Measurements from ENCODE around the gene FANCL.
"Not testable (repeated sequence)": the region's sequence is repeated elsewhere in the genome, so short reads cannot be mapped to it uniquely, and the experiment has no call there.

The FANCL gene

GRCh38 chr2:58155160-58155778, 85.9 kb downstream of the FANCL start:
- H2AFZ ChIP-seq (ENCODE audit: low read depth, low read length), result no peak overlapping the region
- H3K4me3 ChIP-seq (ENCODE audit: low read length), result no peak overlapping the region
- H3K36me3 ChIP-seq (replicated peaks; ENCODE audit: low read depth, low read length), result peaks cover 41% of the 10 kb centered on the region
- no peaks in the 10 kb centered on the region for H4K20me1 ChIP-seq (ENCODE audit: insufficient read depth, low read length)
- H3K27ac ChIP-seq (ENCODE audit: low read length), result no peak overlapping the region
- no peaks in the 10 kb centered on the region for H3K27me3 ChIP-seq (ENCODE audit: low read depth, low read length)
- TF ChIP-seq CTCF (IDR thresholded peaks at IDR 0.05; ENCODE audit: low read depth, low read length), result no peak
- TF ChIP-seq EZH2phosphoT487 (IDR thresholded peaks at IDR 0.05; ENCODE audit: low read depth), result no peak
- no peaks in the 10 kb centered on the region for H3K4me1 ChIP-seq (ENCODE audit: low read length)
- no peak overlapping the region for H3K9ac ChIP-seq (ENCODE audit: low read length)
- no peaks in the 10 kb centered on the region for H3K9me3 ChIP-seq (ENCODE audit: insufficient read depth, low read length)
- no peaks in the 10 kb centered on the region for H3K79me2 ChIP-seq (ENCODE audit: low read length)
- no peak overlapping the region for H3K4me2 ChIP-seq (ENCODE audit: low read length)

- H3K4me1 ChIP-seq (ENCODE audit: low read length), result no peaks in the 10 kb centered on the region
- H3K27me3 ChIP-seq (ENCODE audit: low read depth, low read length), result no peaks in the 10 kb centered on the region
- no peak overlapping the region for H3K9ac ChIP-seq (ENCODE audit: low read length)
- no peaks in the 10 kb centered on the region for H4K20me1 ChIP-seq (ENCODE audit: insufficient read depth, low read length)
- no peak overlapping the region for H3K4me3 ChIP-seq (ENCODE audit: low read length)
- H3K36me3 ChIP-seq (replicated peaks; ENCODE audit: low read depth, low read length), result peaks cover 4% of the 10 kb centered on the region
- TF ChIP-seq CTCF (IDR thresholded peaks at IDR 0.05; ENCODE audit: low read depth, low read length), result no peak
- TF ChIP-seq EZH2phosphoT487 (IDR thresholded peaks at IDR 0.05; ENCODE audit: low read depth), result no peak
- H3K9me3 ChIP-seq (ENCODE audit: insufficient read depth, low read length), result no peaks in the 10 kb centered on the region
- no peak overlapping the region for H2AFZ ChIP-seq (ENCODE audit: low read depth, low read length)
- no peaks in the 10 kb centered on the region for H3K79me2 ChIP-seq (ENCODE audit: low read length)
- H3K4me2 ChIP-seq (ENCODE audit: low read length), result no peak overlapping the region
- H3K27ac ChIP-seq (ENCODE audit: low read length), result no peak overlapping the region
These were observed 94.4 kb downstream of the FANCL start for GRCh38 chr2:58146707-58147106.

- not testable (repeated sequence) for H3K4me3 ChIP-seq (ENCODE audit: low read length); H3K27me3 ChIP-seq (ENCODE audit: low read depth, low read length); H3K36me3 ChIP-seq (replicated peaks; ENCODE audit: low read depth, low read length); H3K4me1 ChIP-seq (ENCODE audit: low read length); H3K27ac ChIP-seq (ENCODE audit: low read length); H3K9ac ChIP-seq (ENCODE audit: low read length); H3K79me2 ChIP-seq (ENCODE audit: low read length); H3K9me3 ChIP-seq (ENCODE audit: insufficient read depth, low read length); H3K4me2 ChIP-seq (ENCODE audit: low read length); H2AFZ ChIP-seq (ENCODE audit: low read depth, low read length); H4K20me1 ChIP-seq (ENCODE audit: insufficient read depth, low read length)
These were observed 95.4 kb downstream of the FANCL start for GRCh38 chr2:58145769-58146168.

- Histone ChIP-seq H3K79me2 (ENCODE audit: low read length) (no peaks in the 10 kb centered on the region), H3K27me3 (ENCODE audit: low read depth, low read length) (no peaks in the 10 kb centered on the region), H4K20me1 (ENCODE audit: insufficient read depth, low read length) (no peaks in the 10 kb centered on the region), H3K36me3 (replicated peaks; ENCODE audit: low read depth, low read length) (peaks cover 2% of the 10 kb centered on the region), H2AFZ (ENCODE audit: low read depth, low read length) (no peak overlapping the region), H3K4me3 (ENCODE audit: low read length) (no peak overlapping the region), H3K4me2 (ENCODE audit: low read length) (no peak overlapping the region), H3K27ac (ENCODE audit: low read length) (no peak overlapping the region), H3K4me1 (ENCODE audit: low read length) (no peaks in the 10 kb centered on the region), H3K9me3 (ENCODE audit: insufficient read depth, low read length) (no peaks in the 10 kb centered on the region), H3K9ac (ENCODE audit: low read length) (no peak overlapping the region)
- TF ChIP-seq EZH2phosphoT487 (IDR thresholded peaks at IDR 0.05; ENCODE audit: low read depth), result no peak
These were observed 100.5 kb downstream of the FANCL start for GRCh38 chr2:58140508-58141072.

DNA sequence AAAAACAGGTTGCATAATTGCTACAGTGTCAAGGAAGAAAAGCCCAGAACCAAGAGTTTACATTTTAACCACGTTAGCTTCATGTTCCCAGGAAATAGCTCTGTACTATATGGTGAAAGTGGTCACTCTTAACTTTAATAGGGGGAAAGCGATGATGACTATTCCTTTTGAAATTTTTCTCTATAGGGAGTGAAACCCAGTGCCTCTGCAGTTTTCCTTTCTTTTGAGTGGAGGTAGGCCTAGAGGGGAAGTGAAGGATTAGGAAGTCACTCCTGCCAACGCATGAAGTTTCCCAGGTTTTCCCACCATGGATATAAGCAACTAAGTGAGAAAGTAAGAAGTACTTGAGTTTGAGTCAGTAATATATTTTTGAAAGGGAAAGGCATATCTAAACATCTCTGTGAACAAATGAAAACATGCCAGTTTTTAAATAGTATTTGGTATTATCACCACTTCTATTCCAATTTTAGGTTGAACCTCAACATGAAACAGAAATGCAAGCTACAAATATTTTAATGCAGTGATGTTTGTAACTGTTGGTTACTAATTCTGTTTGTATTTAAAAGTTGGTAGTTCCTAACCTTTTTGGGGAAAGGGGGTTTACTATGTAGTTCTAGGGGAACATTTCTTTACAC, 102.6 kb downstream of the FANCL start:
- Histone ChIP-seq H4K20me1 (ENCODE audit: insufficient read depth, low read length) (no peaks in the 10 kb centered on the region), H3K9me3 (ENCODE audit: insufficient read depth, low read length) (no peaks in the 10 kb centered on the region), H3K36me3 (replicated peaks; ENCODE audit: low read depth, low read length) (peaks cover 2% of the 10 kb centered on the region), H3K4me1 (ENCODE audit: low read length) (no peaks in the 10 kb centered on the region), H3K9ac (ENCODE audit: low read length) (no peak overlapping the region), H3K27ac (ENCODE audit: low read length) (no peak overlapping the region), H3K27me3 (ENCODE audit: low read depth, low read length) (no peaks in the 10 kb centered on the region), H3K79me2 (ENCODE audit: low read length) (no peaks in the 10 kb centered on the region), H2AFZ (ENCODE audit: low read depth, low read length) (no peak overlapping the region), H3K4me2 (ENCODE audit: low read length) (no peak overlapping the region), H3K4me3 (ENCODE audit: low read length) (no peak overlapping the region)
- TF ChIP-seq EZH2phosphoT487 (IDR thresholded peaks at IDR 0.05; ENCODE audit: low read depth) (no peak), CTCF (IDR thresholded peaks at IDR 0.05; ENCODE audit: low read depth, low read length) (no peak)
